Transverse colon (tissue), 3 donors: Measurements from ENCODE around the gene C1orf56.

ENCODE experiments used
- EP300 ChIP-seq: sonication (generic); formaldehyde crosslinking; IDR thresholded peaks from one replicate; pipeline ENCODE4 v1.6.1; 2017; ENCODE audit warnings: antibody characterized with exemption, low read depth
- POLR2A ChIP-seq: fragments of 450-650 bp; IDR thresholded peaks from one replicate; pipeline ENCODE4 v1.6.1; 2016; ENCODE audit warnings: antibody characterized with exemption, mild to moderate bottlenecking, moderate library complexity
- TF ChIP-seq, protein P1 (sequence below), 5 experiments: fragments of 200-600 bp in 3 of 5; fragments of 450-650 bp in 2 of 5; sonication (generic) in 3 of 5; IDR thresholded peaks; 1 replicate in 2 of 5; 2 replicates in 3 of 5; pipeline ENCODE4 v1.5.1; 2016 to 2017; ENCODE audit warnings: antibody characterized with exemption in 5 of 5, inconsistent platforms in 3 of 5, mild to moderate bottlenecking in 2 of 5, moderate library complexity in 1 of 5

DNA sequence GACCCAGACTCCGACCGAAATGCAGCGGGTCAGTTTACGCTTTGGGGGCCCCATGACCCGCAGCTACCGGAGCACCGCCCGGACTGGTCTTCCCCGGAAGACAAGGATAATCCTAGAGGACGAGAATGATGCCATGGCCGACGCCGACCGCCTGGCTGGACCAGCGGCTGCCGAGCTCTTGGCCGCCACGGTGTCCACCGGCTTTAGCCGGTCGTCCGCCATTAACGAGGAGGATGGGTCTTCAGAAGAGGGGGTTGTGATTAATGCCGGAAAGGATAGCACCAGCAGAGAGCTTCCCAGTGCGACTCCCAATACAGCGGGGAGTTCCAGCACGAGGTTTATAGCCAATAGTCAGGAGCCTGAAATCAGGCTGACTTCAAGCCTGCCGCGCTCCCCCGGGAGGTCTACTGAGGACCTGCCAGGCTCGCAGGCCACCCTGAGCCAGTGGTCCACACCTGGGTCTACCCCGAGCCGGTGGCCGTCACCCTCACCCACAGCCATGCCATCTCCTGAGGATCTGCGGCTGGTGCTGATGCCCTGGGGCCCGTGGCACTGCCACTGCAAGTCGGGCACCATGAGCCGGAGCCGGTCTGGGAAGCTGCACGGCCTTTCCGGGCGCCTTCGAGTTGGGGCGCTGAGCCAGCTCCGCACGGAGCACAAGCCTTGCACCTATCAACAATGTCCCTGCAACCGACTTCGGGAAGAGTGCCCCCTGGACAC, 534 bp downstream of the C1orf56 start:
- TF ChIP-seq, protein P1, sequence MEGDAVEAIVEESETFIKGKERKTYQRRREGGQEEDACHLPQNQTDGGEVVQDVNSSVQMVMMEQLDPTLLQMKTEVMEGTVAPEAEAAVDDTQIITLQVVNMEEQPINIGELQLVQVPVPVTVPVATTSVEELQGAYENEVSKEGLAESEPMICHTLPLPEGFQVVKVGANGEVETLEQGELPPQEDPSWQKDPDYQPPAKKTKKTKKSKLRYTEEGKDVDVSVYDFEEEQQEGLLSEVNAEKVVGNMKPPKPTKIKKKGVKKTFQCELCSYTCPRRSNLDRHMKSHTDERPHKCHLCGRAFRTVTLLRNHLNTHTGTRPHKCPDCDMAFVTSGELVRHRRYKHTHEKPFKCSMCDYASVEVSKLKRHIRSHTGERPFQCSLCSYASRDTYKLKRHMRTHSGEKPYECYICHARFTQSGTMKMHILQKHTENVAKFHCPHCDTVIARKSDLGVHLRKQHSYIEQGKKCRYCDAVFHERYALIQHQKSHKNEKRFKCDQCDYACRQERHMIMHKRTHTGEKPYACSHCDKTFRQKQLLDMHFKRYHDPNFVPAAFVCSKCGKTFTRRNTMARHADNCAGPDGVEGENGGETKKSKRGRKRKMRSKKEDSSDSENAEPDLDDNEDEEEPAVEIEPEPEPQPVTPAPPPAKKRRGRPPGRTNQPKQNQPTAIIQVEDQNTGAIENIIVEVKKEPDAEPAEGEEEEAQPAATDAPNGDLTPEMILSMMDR (IDR thresholded peaks at IDR 0.05) = peak in 2 of 5 experiments; percentile 52 to 56
- TF ChIP-seq POLR2A = no peak
- no peak for TF ChIP-seq EP300
